ENCODE measurements around the gene ZSWIM7. TPM values are rescaled to one million over a fixed set of nuclear protein-coding genes. Genes with fewer than 3 reads are reported as not detected.
A peak's percentile ranks its signal among the peaks of the same experiment; 100 is the strongest.

The ZSWIM7 gene
- total RNA-seq, 1 experiment from 2014 or later = 11.9 TPM

DNA sequence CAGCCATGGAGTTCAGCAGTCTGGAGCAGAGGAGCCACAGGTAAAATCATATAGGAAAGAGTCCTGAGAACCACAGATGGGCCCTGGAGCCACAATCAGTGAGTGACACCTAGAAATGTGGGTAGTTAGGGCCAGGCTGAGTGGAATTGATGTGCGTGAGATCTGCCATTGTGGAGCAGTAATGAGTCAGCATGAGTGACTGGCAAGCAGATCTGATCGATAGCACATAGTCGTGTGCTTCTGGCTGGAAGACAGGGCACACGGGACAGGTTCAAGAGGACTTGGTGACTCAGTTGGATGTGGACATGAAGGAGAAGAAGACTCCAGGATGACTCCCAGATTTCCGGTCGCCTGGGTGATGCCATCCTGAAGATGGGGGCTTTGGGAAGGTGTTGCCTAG is 42.3 kb downstream of the ZSWIM7 start:
- CTCF ChIA-PET = no interaction called here

DNA sequence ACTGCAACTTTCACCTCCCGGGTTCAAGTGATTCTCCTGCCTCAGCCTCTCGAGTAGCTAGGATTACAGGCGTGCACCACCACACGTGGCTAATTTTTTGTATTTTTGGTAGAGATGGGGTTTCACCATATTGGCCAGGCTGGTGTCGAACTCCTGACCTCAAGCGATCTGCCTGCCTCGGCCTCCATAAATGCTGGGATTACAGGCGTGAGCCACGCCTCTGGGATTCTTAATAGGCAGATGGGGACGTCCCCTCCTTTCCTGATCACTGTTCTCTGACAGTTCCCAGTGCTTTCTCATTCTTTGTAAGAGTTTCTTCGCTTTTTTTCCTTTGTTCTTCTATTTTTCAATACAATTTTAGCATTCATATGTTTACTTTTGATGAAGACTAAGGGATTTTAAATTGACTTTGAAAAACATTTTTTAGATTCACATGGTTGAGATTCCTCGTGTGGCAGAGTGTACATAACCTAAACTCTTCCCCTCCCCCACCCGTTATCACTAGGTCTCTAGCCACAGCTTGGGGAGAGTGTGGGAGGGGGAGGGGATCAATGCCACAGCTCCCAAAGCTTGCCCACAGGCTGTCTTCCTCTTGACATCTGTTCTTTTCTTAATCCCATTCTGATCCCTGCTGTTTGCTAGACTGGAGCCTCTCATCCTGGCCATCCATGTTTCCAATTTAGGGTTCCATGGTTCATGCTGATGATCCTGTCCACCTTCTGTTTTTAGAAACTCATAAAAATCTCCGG is 43.5 kb downstream of the ZSWIM7 start:
- TF ChIP-seq, protein P1, sequence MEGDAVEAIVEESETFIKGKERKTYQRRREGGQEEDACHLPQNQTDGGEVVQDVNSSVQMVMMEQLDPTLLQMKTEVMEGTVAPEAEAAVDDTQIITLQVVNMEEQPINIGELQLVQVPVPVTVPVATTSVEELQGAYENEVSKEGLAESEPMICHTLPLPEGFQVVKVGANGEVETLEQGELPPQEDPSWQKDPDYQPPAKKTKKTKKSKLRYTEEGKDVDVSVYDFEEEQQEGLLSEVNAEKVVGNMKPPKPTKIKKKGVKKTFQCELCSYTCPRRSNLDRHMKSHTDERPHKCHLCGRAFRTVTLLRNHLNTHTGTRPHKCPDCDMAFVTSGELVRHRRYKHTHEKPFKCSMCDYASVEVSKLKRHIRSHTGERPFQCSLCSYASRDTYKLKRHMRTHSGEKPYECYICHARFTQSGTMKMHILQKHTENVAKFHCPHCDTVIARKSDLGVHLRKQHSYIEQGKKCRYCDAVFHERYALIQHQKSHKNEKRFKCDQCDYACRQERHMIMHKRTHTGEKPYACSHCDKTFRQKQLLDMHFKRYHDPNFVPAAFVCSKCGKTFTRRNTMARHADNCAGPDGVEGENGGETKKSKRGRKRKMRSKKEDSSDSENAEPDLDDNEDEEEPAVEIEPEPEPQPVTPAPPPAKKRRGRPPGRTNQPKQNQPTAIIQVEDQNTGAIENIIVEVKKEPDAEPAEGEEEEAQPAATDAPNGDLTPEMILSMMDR (IDR thresholded peaks at IDR 0.05; ENCODE audit: unreplicated experiment) = no peak
- Mint-ChIP-seq H3K4me1 (ENCODE audit: low read depth, unreplicated experiment) (peaks cover 45% of the 10 kb centered on the region), H3K27me3 (ENCODE audit: unreplicated experiment) (no peaks in the 10 kb centered on the region), H3K36me3 (ENCODE audit: insufficient read depth, unreplicated experiment) (peaks cover 54% of the 10 kb centered on the region), H3K4me3 (ENCODE audit: low read depth, unreplicated experiment) (no peak overlapping the region), H3K27ac (ENCODE audit: unreplicated experiment) (peak overlapping the region; percentile 88), H3K9me3 (ENCODE audit: low read depth, unreplicated experiment) (no peaks in the 10 kb centered on the region)
- no TSS peak for BruUV-seq (replicated peaks)
- CTCF ChIA-PET = no interaction called here
- DNase-seq = no peak
- intact Hi-C loops (cut with micrococcal nuclease; ENCODE audit: unreplicated experiment) = no loop called here

More for the DNA sequence above, 42.3 kb downstream of the ZSWIM7 start:
- TF ChIP-seq, protein P1 (IDR thresholded peaks at IDR 0.05; ENCODE audit: unreplicated experiment) = no peak
- Mint-ChIP-seq H3K4me3 (ENCODE audit: low read depth, unreplicated experiment) (peak overlapping the region; percentile 35), H3K27me3 (ENCODE audit: unreplicated experiment) (no peaks in the 10 kb centered on the region), H3K9me3 (ENCODE audit: low read depth, unreplicated experiment) (no peaks in the 10 kb centered on the region), H3K36me3 (ENCODE audit: insufficient read depth, unreplicated experiment) (peaks cover 54% of the 10 kb centered on the region), H3K4me1 (ENCODE audit: low read depth, unreplicated experiment) (peaks cover 42% of the 10 kb centered on the region), H3K27ac (ENCODE audit: unreplicated experiment) (peak overlapping the region; percentile 88)
- BruUV-seq (replicated peaks) = no TSS peak
- DNase-seq = no peak
- intact Hi-C loops (cut with micrococcal nuclease; ENCODE audit: unreplicated experiment) = no loop called here

DNA sequence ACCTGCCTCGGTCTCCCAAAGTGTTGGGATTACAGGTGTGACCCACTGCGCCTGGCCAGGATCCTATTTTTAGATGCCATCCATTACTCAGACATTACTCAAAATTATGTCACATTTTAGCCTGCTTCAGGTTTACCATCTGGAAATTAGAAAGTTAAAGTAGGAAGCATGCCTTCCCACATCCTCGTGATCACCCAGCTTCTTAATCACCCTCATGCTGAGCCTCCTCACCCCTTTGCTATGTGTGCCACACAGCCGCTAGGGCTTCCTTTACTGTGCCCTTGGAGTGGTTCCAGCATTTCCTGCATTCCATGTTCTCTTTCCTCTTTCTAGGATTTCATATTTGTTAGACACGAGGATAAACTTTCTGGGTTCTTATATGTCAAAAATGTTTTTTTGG is 45.3 kb downstream of the ZSWIM7 start:
- TF ChIP-seq, protein P1 (IDR thresholded peaks at IDR 0.05; ENCODE audit: unreplicated experiment) = no peak
- Mint-ChIP-seq H3K27me3 (ENCODE audit: unreplicated experiment) (no peaks in the 10 kb centered on the region), H3K4me1 (ENCODE audit: low read depth, unreplicated experiment) (peaks cover 54% of the 10 kb centered on the region), H3K36me3 (ENCODE audit: insufficient read depth, unreplicated experiment) (peaks cover 59% of the 10 kb centered on the region), H3K27ac (ENCODE audit: unreplicated experiment) (peak overlapping the region; percentile 69), H3K4me3 (ENCODE audit: low read depth, unreplicated experiment) (no peak overlapping the region), H3K9me3 (ENCODE audit: low read depth, unreplicated experiment) (no peaks in the 10 kb centered on the region)
- DNase-seq = peak; percentile 65
- no TSS peak for BruUV-seq (replicated peaks)
- CTCF ChIA-PET = interaction anchor here (1.1 kb wide), 1 partner anchor 9 kb away, joined by 6 read pairs; the partner anchor contains the start of gene ADORA2B
- intact Hi-C loops (cut with micrococcal nuclease; ENCODE audit: unreplicated experiment) = no loop called here

DNA sequence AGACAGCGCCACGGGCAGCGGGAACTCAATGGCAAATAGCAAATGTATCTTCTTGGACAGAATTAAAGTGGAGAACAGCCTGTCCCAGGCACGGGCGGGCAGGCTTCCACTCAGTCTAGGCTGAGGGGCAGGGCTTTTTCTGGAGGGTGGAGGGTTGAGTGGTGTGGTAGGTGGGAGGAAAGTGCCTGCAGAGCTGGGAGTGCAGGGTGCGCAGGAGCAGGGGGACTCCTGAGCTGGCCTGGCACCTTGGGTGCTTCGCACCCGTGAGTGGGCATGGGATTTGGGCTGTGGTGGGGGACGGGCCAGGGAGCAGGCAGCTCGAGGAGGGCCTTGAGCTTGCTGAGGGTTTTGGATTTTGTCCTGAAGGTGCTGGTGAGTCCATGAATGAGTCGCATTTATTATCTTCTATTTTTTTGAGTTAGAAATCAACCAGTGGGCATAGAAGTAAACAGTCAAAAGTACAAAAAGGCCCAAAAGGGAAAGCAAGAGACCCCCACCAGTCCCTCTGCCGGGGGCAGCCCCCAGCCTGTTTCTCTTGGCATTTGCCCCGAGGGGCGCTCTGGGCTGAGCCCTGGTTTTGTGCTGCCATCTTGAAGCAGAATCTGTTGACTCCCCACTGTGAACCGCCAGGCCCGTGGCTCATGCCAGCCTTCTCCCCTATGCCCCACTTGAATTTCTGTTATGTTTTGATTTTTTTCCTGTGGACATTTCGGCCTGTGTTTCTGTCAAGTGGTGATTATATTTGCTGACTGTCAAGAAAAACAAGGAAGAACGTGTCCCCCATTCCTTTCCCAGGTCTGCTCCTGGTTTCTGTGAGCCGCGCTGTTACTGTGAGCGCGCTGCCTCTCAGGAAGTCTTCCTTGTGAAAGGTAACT is 46.4 kb downstream of the ZSWIM7 start:
- BruUV-seq (replicated peaks) = no TSS peak
- TF ChIP-seq, protein P1 (IDR thresholded peaks at IDR 0.05; ENCODE audit: unreplicated experiment) = no peak
- Mint-ChIP-seq H3K4me1 (ENCODE audit: low read depth, unreplicated experiment) (peaks cover 43% of the 10 kb centered on the region), H3K4me3 (ENCODE audit: low read depth, unreplicated experiment) (no peak overlapping the region), H3K27ac (ENCODE audit: unreplicated experiment) (no peak overlapping the region), H3K27me3 (ENCODE audit: unreplicated experiment) (no peaks in the 10 kb centered on the region), H3K9me3 (ENCODE audit: low read depth, unreplicated experiment) (no peaks in the 10 kb centered on the region), H3K36me3 (ENCODE audit: insufficient read depth, unreplicated experiment) (peaks cover 48% of the 10 kb centered on the region)
- CTCF ChIA-PET = interaction anchor here (1.1 kb wide), 1 partner anchor 8 kb away, joined by 6 read pairs; the partner anchor contains the start of gene ADORA2B
- no peak for DNase-seq
- intact Hi-C loops (cut with micrococcal nuclease; ENCODE audit: unreplicated experiment) = no loop called here
